NCI-H2196 treated with DMSO at 0.1 percent for 48 hours (cell line): Measurements from ENCODE around the gene FBXL22.
A peak's percentile ranks its signal among the peaks of the same experiment; 100 is the strongest.

Source experiments
- DNase-seq: peaks from one replicate; lab custom pipeline; 2025; ENCODE audit not compliant: unreplicated experiment; lab: John Stamatoyannopoulos, UW

FBXL22 gene

GRCh38 chr15:63597038-63597790, at the start of gene FBXL22:
TSS of gene FBXL22 (plus strand) at chr15:63597387. CDS start at chr15:63597393, 6 bp downstream.
- DNase-seq: peak; percentile 8

- DNase-seq: no peak
These were observed 45.8 kb upstream of the FBXL22 start for GRCh38 chr15:63551400-63551799.

GRCh38 chr15:63553388-63553791, 43.8 kb upstream of the FBXL22 start:
- DNase-seq: peak; percentile 9

- DNase-seq: no peak
These were observed 42.8 kb upstream of the FBXL22 start for GRCh38 chr15:63554337-63554927.

GRCh38 chr15:63555507-63555906, 41.7 kb upstream of the FBXL22 start:
- no peak for DNase-seq

GRCh38 chr15:63556246-63556645, 40.9 kb upstream of the FBXL22 start:
- no peak for DNase-seq

- no peak for DNase-seq
These were observed 40.5 kb upstream of the FBXL22 start for GRCh38 chr15:63556736-63557135.

- DNase-seq: no peak
These were observed 37.4 kb upstream of the FBXL22 start for GRCh38 chr15:63559753-63560152.

- no peak for DNase-seq
These were observed 36.3 kb upstream of the FBXL22 start for GRCh38 chr15:63560741-63561448.

- no peak for DNase-seq
These were observed 33.1 kb upstream of the FBXL22 start for GRCh38 chr15:63564093-63564492.

GRCh38 chr15:63565536-63566186, 31.5 kb upstream of the FBXL22 start:
- no peak for DNase-seq

- DNase-seq: no peak
These were observed 24.3 kb upstream of the FBXL22 start for GRCh38 chr15:63572749-63573464.

- no peak for DNase-seq
These were observed 23.7 kb upstream of the FBXL22 start for GRCh38 chr15:63573533-63573932.

GRCh38 chr15:63575312-63575711, 21.9 kb upstream of the FBXL22 start:
- no peak for DNase-seq

- DNase-seq: no peak
These were observed 20.7 kb upstream of the FBXL22 start for GRCh38 chr15:63576441-63576840.

- no peak for DNase-seq
These were observed 15.0 kb upstream of the FBXL22 start for GRCh38 chr15:63582179-63582578.

GRCh38 chr15:63582718-63583426, 14.3 kb upstream of the FBXL22 start:
- no peak for DNase-seq

- DNase-seq: no peak
These were observed 10.4 kb upstream of the FBXL22 start for GRCh38 chr15:63586790-63587189.

- DNase-seq: no peak
These were observed 9.7 kb upstream of the FBXL22 start for GRCh38 chr15:63587527-63587926.

GRCh38 chr15:63588826-63589225, 8.4 kb upstream of the FBXL22 start:
- no peak for DNase-seq
